Measurements from ENCODE around the gene TUBGCP4.
A peak's percentile ranks its signal among the peaks of the same experiment; 100 is the strongest.

- TF ChIP-seq, protein P1, sequence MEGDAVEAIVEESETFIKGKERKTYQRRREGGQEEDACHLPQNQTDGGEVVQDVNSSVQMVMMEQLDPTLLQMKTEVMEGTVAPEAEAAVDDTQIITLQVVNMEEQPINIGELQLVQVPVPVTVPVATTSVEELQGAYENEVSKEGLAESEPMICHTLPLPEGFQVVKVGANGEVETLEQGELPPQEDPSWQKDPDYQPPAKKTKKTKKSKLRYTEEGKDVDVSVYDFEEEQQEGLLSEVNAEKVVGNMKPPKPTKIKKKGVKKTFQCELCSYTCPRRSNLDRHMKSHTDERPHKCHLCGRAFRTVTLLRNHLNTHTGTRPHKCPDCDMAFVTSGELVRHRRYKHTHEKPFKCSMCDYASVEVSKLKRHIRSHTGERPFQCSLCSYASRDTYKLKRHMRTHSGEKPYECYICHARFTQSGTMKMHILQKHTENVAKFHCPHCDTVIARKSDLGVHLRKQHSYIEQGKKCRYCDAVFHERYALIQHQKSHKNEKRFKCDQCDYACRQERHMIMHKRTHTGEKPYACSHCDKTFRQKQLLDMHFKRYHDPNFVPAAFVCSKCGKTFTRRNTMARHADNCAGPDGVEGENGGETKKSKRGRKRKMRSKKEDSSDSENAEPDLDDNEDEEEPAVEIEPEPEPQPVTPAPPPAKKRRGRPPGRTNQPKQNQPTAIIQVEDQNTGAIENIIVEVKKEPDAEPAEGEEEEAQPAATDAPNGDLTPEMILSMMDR (IDR thresholded peaks at IDR 0.05; ENCODE audit: low read depth, low read length), result peak; percentile 12
- TF ChIP-seq MAX (IDR thresholded peaks at IDR 0.05; ENCODE audit: low read depth, low read length), result peak; percentile 71
These were observed 69.9 kb downstream of the TUBGCP4 start for GRCh38 chr15:43440721-43441281.

All from NB4 (cell line).